Activated naive CD4-positive, alpha-beta T cell treated with anti-CD3 and anti-CD28 coated beads, Interleukin-2, amount 50 U/mL, for 24 hours (primary cell): ENCODE results near the gene CSF1R.

ENCODE experiments used
- H3K27ac Mint-ChIP-seq: one replicate; pipeline ENCODE4 v1.8.0; 2021; ENCODE audit warnings: mild to moderate bottlenecking, mixed read lengths
- H3K27me3 Mint-ChIP-seq: one replicate; pipeline ENCODE4 v1.8.0; 2021; ENCODE audit warnings: mixed read lengths
- H3K36me3 Mint-ChIP-seq: one replicate; pipeline ENCODE4 v1.8.0; 2021; ENCODE audit warnings: mixed read lengths
- H3K4me1 Mint-ChIP-seq: one replicate; pipeline ENCODE4 v1.8.0; 2021; ENCODE audit warnings: mixed read lengths
- H3K4me3 Mint-ChIP-seq: one replicate; pipeline ENCODE4 v1.8.0; 2021; ENCODE audit warnings: mild to moderate bottlenecking, mixed read lengths
- H3K9me3 Mint-ChIP-seq: one replicate; pipeline ENCODE4 v1.8.0; 2021; ENCODE audit warnings: mixed read lengths

CSF1R gene

DNA sequence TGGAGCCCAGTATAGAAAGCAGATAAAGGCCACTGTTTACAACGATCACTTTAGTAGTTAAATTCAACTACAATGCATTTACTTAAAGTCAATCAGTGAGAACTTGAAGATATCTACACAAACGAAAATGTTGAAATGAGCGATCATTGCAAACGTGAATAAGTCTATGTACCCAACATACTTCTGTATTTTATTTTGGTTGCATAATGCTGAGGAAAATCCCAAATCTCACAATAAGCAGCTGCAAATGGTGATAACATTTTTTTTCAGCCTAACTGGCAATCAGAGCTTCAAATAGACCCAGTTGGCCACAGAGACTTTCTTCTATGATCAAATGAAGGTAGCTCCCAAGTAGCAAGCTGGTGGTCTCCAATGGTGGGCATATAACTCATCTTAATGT, 37.2 kb upstream of the CSF1R start:
- no peaks in the 10 kb centered on the region for H3K36me3 Mint-ChIP-seq
- no peak overlapping the region for H3K27ac Mint-ChIP-seq
- H3K27me3 Mint-ChIP-seq, result no peaks in the 10 kb centered on the region
- H3K4me3 Mint-ChIP-seq, result no peak overlapping the region
- H3K4me1 Mint-ChIP-seq, result no peaks in the 10 kb centered on the region
- no peaks in the 10 kb centered on the region for H3K9me3 Mint-ChIP-seq

DNA sequence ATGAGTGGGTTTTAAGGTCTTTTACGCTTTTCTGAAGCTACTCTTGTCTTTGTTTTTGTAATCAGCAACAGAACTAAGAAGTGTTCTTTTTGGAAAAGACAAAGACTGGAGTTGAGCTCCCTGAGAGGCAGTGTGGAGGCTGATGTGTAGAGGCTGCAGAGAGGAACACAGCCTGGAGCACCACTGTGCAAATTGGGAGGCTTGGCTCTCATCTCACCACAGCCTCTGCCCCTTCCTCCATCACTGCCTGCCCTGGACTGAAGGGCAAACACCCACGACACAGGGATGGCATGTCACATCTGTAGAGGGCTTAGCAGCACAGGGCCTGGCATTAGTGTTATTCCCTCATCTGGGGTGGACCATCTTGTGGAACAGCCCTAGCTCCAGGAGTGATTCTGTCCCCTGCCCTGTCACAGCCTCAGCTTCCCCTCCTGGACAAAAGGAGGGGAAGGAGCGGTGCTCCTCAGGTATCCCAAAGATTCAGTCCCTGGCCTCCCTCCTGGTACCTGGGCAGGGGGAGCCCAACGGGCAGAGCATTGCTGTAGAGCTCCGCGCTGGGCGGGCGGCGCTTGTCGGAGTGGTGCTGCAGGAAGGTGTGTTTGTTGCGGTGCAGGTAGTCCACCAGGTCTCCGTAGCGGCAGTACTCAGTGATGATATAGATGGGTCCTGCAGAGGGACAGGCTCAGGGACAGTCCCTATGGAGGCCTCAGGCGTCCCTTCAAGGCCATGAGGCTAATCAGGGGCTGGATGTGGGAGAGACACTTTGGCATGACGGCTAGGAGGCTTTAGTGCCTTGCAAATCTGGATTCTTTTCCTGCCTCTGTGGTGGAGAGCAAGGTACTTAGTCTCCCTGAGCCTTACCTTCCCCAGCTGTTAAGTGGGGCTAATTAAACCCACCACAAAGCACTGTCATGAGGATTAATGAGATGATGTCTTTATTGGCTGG, 36.5 kb upstream of the CSF1R start:
- Mint-ChIP-seq H3K4me3 (no peak overlapping the region), H3K27me3 (no peaks in the 10 kb centered on the region), H3K4me1 (no peaks in the 10 kb centered on the region), H3K36me3 (no peaks in the 10 kb centered on the region), H3K27ac (no peak overlapping the region), H3K9me3 (no peaks in the 10 kb centered on the region)

GRCh38 chr5:150122158-150122510, 35.8 kb upstream of the CSF1R start:
- Mint-ChIP-seq H3K4me3 (no peak overlapping the region), H3K27ac (no peak overlapping the region), H3K9me3 (no peaks in the 10 kb centered on the region), H3K4me1 (no peaks in the 10 kb centered on the region), H3K27me3 (no peaks in the 10 kb centered on the region), H3K36me3 (no peaks in the 10 kb centered on the region)

DNA sequence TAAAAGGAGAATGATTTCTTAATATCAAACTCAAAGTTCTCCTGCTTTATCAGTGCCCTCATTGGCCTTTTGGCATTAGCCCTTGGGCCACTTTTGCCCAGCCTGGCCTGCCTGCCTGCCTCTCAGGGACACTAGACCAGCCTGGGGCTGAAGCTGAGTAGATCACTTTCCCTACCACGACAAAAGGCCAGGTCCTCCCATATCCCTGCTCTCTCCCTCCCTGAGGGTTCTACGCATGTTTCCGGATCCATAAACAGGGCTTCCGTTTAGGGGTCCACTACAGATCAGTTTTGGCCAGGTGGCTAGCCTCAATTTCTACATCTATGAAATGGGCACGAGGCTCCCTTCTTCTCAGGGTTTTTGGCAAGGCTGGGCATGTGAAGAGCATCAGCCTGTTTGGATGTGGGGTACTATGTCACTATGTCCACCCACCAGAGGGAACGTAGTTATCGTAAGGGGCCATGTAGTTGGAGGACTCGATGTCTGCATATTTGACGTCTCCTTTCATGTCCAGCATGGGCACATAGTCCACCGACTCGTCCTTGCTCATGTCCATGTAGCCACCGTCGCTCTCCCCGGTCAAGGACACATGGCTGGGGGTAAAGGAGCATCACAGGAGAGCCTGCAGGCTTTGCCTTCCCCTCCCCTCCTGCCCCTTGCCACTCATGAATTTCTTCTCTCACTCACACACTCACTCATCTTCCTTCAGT, 35.2 kb upstream of the CSF1R start:
- Mint-ChIP-seq H3K27ac (no peak overlapping the region), H3K36me3 (no peaks in the 10 kb centered on the region), H3K4me3 (no peak overlapping the region), H3K4me1 (no peaks in the 10 kb centered on the region), H3K9me3 (no peaks in the 10 kb centered on the region), H3K27me3 (no peaks in the 10 kb centered on the region)

DNA sequence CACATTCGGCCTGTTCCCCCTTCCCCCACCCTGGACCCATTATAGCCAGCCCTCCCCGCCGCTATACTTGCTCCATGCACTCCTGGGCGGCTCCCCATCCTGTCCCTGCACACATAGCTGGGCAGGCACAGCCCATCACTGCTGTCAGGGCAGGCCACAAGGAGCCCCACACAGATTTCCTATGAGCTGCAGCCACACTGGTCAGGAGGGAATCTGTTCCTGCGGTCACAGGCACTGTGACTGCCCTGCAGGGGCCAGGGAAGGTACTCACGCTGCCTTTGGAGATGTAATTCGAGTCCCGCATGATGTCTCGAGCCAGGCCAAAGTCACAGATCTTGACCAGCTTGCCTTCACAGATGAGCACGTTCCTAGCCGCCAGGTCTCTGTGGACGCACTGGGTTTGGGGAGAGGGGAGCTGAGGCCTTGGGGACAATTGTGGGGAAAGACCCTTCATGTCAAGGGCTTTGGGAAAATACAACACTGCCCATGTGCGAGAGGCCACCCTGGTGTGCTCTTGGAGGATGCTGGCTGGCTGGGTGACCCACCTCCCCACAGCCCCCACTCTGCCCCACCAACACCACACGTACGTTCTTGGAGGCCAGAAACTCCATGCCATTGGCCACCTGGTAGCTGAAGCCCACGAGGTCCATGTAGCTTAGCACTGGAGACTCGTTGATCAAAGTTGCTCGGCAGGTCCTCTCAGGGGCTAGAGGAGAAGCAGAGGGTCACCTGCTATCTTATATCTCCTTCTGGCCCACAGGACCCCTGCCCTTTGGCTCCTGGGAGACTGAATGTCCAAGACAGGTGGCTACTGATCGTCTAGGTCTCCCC, 34.5 kb upstream of the CSF1R start:
- Mint-ChIP-seq H3K4me3 (no peak overlapping the region), H3K27me3 (no peaks in the 10 kb centered on the region), H3K4me1 (no peaks in the 10 kb centered on the region), H3K27ac (no peak overlapping the region), H3K9me3 (no peaks in the 10 kb centered on the region), H3K36me3 (no peaks in the 10 kb centered on the region)

- no peaks in the 10 kb centered on the region for H3K9me3 Mint-ChIP-seq
- no peak overlapping the region for H3K27ac Mint-ChIP-seq
Measured at GRCh38 chr5:150120062-150120441, 33.7 kb upstream of the CSF1R start.

DNA sequence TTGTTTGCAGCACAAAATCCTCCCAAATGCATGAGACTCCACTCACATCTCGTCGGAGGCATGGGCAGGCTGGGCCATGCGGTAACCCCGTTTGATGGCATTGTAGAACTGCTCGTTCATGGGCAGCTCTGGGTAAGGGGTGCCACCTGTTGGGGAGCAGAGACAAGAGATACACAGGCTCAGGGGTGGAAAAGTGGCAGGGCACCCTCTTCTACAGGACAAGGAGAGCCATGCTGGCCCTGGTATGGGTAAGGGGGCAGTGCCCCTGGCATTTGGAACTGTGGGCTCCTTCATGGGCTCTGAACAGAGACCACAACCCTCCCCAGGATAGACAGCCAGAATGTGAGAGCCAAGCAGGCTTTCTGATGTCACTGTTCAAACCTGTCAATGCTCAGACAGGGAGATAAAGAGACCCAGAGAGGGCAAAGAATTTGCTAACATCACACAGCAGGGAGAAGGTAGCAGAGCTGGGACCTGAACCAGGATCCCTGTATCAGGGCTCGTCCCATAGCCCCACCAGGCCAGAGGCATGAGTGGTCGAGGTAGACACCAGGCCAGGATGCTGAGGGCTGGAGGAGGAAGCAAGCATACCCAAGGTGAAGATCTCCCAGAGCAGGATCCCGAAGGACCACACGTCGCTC, 33.2 kb upstream of the CSF1R start:
- H3K36me3 Mint-ChIP-seq, result no peaks in the 10 kb centered on the region
- no peaks in the 10 kb centered on the region for H3K4me1 Mint-ChIP-seq
- H3K27me3 Mint-ChIP-seq, result no peaks in the 10 kb centered on the region

More at GRCh38 chr5:150120062-150120441, 33.7 kb upstream of the CSF1R start:
- H3K4me3 Mint-ChIP-seq, result no peak overlapping the region
- H3K27me3 Mint-ChIP-seq, result no peaks in the 10 kb centered on the region
- no peaks in the 10 kb centered on the region for H3K36me3 Mint-ChIP-seq
- H3K4me1 Mint-ChIP-seq, result no peaks in the 10 kb centered on the region

DNA sequence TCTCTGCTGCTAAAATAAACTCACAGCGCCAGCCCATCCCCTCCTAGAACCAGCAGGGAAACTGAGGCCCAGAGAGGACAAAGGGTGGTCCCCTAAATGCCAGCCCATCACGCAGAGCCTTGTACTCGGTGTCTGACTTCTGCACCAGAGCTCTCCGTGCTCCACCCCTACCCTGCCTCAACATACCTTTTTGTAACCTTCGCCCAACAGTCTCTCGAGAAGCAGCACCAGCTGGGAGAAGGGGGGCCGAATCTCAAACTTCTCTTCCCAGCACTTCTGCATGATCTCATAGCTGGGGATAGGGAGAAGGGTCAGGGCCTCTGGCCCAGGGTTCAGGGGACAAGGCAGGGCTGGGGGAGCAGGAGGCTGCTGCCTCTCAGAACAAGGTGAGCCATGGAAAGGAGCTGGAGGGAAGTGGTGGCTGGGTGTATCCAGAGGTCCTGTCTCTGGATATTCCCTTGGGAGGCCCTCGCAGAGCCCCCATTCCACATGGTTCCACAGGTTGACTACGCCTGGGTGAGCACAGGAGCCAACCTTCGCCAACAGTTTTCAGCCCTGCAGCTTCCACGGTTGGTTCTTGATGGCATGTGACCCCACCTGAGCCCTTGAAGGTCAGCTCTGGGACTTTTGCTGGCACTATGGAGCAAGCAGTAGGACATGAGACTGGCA, 32.3 kb upstream of the CSF1R start:
- no peak overlapping the region for H3K4me3 Mint-ChIP-seq

More for the DNA sequence above, 33.2 kb upstream of the CSF1R start:
- no peak overlapping the region for H3K4me3 Mint-ChIP-seq
- no peak overlapping the region for H3K27ac Mint-ChIP-seq
- H3K9me3 Mint-ChIP-seq, result no peaks in the 10 kb centered on the region

GRCh38 chr5:150117945-150118560, 31.7 kb upstream of the CSF1R start:
- no peak overlapping the region for H3K27ac Mint-ChIP-seq
- H3K4me1 Mint-ChIP-seq, result no peaks in the 10 kb centered on the region
- H3K4me3 Mint-ChIP-seq, result no peak overlapping the region
- H3K9me3 Mint-ChIP-seq, result no peaks in the 10 kb centered on the region
- no peaks in the 10 kb centered on the region for H3K27me3 Mint-ChIP-seq
- H3K36me3 Mint-ChIP-seq, result no peaks in the 10 kb centered on the region

More for the DNA sequence above, 32.3 kb upstream of the CSF1R start:
- Mint-ChIP-seq H3K27ac (no peak overlapping the region), H3K36me3 (no peaks in the 10 kb centered on the region), H3K27me3 (no peaks in the 10 kb centered on the region), H3K4me1 (no peaks in the 10 kb centered on the region), H3K9me3 (no peaks in the 10 kb centered on the region)

- no peaks in the 10 kb centered on the region for H3K4me1 Mint-ChIP-seq
- H3K9me3 Mint-ChIP-seq, result no peaks in the 10 kb centered on the region
- H3K27ac Mint-ChIP-seq, result no peak overlapping the region
- H3K4me3 Mint-ChIP-seq, result no peak overlapping the region
- no peaks in the 10 kb centered on the region for H3K36me3 Mint-ChIP-seq
- H3K27me3 Mint-ChIP-seq, result peaks cover 1% of the 10 kb centered on the region
Measured at GRCh38 chr5:150116667-150117400, 30.5 kb upstream of the CSF1R start.

DNA sequence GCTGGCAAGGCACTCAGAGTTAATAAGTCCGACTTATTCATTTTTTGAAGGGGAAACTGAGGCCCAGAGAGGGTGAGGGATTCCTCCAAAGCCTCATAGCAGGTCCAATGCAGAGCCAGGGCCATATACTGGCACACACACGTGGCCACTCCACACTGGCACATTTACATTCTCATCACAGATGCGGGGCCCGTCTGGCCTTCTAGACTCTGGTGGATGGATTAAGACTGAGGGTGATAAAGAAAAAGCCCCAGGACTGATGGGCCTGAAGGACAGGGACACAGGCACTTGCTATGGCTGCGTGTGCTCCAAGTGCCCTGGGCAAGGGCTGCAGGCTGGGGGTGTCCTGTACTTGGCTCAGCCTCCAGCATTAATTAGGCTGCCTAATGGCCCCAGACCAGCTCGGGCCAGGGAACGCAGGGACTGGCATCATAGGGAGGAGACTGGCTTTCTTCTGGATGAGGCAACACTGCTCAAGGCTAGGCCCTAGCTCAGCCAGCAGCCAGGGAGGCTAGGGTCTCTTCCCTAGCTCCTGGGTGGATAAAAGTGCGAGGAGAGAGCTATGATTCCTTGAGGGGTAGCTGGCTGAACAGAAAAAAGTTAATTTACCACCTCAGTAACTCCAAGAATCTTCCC, 28.5 kb upstream of the CSF1R start:
- no peak overlapping the region for H3K27ac Mint-ChIP-seq
- no peaks in the 10 kb centered on the region for H3K4me1 Mint-ChIP-seq

GRCh38 chr5:150114102-150114641, 27.8 kb upstream of the CSF1R start:
- no peak overlapping the region for H3K27ac Mint-ChIP-seq
- no peaks in the 10 kb centered on the region for H3K36me3 Mint-ChIP-seq
- no peaks in the 10 kb centered on the region for H3K9me3 Mint-ChIP-seq
- peaks cover 1% of the 10 kb centered on the region for H3K27me3 Mint-ChIP-seq
- no peaks in the 10 kb centered on the region for H3K4me1 Mint-ChIP-seq
- H3K4me3 Mint-ChIP-seq, result no peak overlapping the region

More for the DNA sequence above, 28.5 kb upstream of the CSF1R start:
- H3K9me3 Mint-ChIP-seq, result no peaks in the 10 kb centered on the region
- H3K36me3 Mint-ChIP-seq, result no peaks in the 10 kb centered on the region
- no peak overlapping the region for H3K4me3 Mint-ChIP-seq
- H3K27me3 Mint-ChIP-seq, result peaks cover 1% of the 10 kb centered on the region

GRCh38 chr5:150113047-150113744, 26.8 kb upstream of the CSF1R start:
- H3K36me3 Mint-ChIP-seq, result no peaks in the 10 kb centered on the region
- H3K4me3 Mint-ChIP-seq, result no peak overlapping the region
- no peak overlapping the region for H3K27ac Mint-ChIP-seq
- H3K9me3 Mint-ChIP-seq, result no peaks in the 10 kb centered on the region
- H3K4me1 Mint-ChIP-seq, result no peaks in the 10 kb centered on the region
- peaks cover 1% of the 10 kb centered on the region for H3K27me3 Mint-ChIP-seq
